CD4-positive, alpha-beta T cell treated with Interleukin-6 for 4 hours (primary cell): ENCODE measurements around the gene TLR3.

Experiments
- DNase-seq: peaks from one replicate; pipeline ENCODE4 v3.0.0-alpha.2; 2020; ENCODE audit warnings: mixed read lengths

TLR3 gene

DNA sequence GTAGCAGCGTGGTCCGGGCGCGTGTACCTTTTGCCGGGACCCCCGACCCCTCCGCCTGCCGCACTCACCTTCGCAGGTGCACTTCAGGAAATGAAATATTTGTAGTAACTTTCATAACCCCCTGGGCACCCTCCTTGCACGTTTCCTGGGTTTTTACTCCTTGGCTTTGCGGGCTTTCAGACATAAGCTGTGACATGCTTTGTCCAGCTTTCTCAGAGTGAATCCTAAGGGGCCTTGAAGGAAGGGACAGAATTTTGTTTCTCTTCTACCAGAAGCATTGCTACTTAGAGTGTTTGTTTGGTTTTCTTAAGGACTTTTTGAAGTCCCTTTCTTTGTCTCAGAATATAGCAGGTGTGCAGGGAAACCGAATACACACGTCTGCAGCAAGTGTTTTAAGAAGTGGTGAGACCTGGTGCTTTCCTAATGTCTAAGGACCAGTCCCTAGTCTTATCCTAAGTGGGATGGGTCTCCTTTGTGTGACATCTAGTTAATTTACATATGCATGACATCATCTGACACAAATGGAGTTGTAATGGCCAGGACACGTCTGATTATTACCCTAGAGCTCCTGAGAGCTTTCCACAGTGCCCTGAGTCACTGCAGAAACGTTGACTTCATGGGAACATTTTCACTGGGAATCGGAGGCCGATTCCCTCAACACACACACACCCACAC is 36.8 kb downstream of the TLR3 start:
- no peak for DNase-seq

DNA sequence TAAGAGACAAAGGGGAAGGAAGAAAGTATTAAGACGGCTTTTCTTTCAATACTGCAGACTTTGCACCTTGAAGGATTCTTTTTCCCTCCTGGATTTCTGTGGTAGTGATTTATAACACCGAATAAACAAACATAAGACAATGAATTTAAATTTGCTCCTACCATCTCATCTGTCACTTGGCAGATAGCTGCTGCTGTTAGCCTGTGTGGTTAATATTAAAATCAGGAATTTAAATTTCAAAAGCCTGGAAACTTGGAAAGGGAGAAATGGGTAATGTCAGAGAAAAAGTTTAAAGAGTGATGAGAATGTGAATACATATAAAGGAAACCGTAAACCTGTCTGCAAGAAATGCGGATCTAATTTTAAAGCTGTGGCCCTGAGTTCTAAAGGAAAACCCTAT is 39.0 kb downstream of the TLR3 start:
- DNase-seq: no peak

DNA sequence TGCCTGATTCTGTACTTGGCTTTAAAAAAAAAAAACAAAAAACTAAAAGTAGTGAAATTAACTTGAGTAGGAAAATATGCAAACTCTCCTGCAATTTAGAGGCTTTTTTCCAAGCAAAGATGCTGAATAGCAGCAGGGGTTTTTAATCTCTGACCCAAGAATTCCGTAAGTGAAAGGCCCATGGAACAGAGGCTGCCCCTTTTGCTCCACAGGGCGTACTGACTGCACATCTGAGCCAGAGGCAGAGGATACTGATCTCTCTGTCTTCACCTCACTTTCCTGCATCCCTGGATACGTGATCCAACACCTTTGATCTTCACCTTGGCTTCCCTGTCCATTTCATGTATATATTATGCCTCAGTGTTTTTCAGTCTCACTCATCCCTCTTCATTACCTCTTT is 39.4 kb downstream of the TLR3 start:
- DNase-seq: no peak

DNA sequence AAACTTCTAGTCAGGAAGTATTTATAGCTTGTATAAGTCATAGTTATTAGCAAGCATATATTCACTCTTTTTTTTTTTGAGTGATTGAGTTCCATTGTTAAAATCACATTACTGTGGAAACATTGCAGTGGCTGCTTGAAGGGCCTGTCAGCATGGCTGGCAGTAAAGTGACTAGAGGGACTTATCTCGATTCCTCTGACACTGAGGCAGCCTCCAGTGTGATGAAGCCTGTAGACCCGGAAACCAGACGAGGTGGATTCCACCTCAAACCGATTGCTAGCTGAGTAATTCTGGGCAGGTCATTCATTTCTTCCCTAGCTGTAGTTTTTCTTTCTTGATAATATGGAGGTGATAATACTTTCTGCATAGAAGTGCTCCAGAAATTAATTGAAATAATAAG is 40.3 kb downstream of the TLR3 start:
- DNase-seq: no peak

DNA sequence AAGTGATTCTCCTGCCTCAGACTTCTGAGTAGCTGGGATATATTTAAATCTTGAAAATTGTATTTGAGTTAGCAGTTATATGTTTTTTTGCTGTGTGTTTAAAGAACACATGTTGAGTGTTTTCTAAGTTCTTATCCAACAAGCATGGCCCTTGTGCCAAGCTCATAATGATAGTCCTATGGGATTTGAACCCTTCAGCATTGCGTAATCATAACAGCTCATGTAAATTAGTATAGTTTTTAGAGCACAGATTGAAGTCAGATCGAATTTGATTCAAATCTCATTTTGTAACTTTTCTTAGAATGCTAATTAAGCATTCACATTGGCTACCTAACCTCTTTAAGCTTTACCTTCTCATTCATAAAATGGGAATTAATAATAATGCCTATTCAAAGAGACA is 47.7 kb downstream of the TLR3 start:
- DNase-seq: no peak

DNA sequence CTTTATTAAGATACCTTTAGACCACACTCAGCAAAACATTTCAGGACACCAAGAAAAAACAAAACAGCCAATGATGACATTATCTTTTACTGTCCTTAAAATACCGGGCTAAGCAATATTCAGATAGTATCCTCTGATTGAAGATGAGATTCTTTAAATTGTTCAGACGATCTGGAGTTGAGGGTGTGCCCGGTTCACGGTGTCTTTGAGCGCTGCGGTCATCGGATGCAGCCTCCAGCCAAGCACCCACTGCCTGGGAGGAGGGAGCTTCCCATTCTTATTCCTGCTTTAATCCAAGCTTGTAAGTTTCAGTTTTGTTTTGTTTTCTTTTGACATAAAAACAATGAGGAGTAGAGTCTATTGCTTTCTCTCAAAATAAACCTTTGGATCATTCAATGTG is 49.6 kb downstream of the TLR3 start:
- no peak for DNase-seq

DNA sequence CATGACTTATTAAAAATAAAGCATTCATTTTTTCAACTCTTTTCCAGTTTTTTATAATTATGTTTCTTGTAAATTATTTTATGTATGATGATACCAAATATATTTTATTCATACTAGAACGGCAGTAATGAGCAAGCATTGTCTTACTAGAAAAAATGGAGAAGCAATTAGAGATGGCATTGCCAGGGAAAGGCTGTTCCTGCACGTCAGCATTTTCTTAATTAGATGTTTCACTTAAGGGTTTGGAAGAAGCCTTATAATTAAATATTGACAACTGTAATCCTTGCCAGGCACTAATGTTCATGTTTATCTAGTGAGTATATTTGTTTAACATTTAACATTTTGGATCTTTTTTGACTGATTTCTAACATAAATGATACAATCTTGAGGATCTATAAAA is 52.1 kb downstream of the TLR3 start:
- no peak for DNase-seq

DNA sequence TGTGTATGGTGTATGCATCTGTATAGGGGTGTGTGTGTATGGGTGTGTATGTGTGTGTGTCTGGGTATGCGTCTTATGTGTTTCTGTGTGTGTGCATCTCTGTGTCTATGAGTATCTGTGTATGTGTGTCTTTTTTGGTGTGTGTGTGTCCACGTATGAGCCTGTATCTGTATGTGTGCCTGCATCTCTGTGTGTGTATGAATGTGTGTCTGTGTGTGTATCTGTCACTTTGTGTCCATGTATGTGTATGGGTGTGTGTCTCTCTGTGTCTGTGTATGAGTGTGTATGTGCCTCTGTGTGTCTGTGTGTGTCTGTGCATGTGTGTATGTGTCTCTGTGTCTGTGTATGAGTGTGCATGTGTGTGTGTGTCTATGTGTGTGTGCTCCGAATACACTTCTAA is 59.9 kb downstream of the TLR3 start:
- DNase-seq: no peak

DNA sequence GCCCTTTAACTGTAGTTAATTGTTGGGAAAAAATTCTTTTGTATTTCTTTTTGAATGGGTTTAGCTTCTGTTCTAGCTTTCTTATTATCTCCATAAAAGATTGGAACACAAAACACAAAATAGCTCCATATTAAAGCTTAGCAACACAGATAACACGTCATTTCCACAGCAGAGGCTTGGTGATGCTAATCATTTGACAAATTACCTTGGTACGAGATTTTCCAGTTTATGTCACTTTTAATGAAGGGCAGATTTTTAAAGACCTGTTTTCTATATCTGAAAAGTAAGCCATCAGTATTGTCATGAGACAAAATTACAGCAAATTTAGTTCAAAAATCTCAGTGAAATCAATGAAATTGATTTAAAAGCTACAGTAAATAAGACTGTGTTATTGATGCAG is 63.0 kb downstream of the TLR3 start:
- no peak for DNase-seq

DNA sequence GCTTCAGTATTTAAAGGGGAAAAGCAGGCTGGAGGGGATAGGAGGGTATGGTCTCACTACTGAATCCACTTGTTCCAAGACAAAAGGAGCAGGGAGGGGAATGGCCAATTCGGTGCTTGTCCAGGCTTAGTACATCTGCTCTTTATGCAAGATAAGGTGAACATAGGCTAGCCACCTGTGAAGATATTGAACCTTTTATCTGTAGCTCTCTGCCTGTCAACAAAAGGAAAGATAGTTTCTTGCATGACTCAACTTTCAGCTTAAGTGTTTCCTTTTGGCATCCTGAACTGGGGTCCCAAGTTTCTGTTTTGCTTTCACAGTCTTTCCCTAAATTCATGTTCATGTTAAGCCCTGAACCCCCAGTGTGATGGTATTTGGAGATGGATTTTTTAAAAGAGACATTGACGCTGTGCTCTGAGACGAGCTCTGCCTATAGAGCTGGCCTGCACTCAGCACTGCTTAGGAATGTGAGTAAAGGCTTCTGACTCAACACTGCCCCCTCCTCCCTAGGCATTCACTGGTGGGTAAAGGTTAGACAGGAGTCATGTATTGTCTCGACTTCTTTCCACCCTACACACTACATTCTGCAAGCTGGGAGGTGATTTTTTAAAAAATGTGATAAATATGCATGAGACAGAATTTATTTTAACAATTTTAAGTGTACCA is 63.8 kb downstream of the TLR3 start:
- peak; percentile 12 for DNase-seq

DNA sequence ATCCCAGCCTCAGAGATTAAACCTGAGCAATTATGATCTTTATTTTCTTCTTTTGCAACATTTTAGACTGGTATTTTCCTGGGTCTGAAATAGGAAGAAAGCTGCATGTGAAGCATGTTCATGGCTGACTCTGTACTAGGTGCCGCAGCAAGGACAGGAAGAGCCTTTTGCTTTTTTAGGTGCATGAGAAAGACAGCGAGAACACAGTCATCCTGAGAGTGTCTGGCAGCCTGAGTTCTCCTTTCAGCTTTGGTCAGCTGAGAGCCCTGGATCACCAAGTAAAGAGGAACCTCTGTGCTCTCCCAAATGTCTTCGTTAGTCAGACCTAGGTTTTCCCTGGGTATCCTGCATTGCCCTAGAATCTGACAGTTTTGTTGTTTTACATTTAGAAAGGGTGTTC is 65.3 kb downstream of the TLR3 start:
- no peak for DNase-seq

DNA sequence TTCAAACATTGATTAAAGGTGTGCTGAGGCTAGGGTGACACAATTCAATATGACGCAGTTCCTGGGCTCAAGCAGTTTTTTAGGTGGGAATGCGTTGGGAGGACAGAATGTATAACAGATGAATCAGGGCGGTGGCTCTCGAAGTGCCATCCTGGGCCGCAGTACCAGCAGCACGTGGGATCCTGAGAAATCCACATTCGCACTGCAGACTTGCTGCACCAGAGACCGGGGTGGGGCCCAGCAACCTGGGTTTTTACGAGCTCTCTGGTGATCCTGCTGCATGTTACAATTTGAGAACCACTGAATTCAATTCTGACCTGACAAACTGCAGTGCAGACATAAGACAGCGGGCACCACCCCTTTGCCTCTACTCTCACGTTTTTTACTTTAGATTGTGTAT is 65.9 kb downstream of the TLR3 start:
- no peak for DNase-seq

DNA sequence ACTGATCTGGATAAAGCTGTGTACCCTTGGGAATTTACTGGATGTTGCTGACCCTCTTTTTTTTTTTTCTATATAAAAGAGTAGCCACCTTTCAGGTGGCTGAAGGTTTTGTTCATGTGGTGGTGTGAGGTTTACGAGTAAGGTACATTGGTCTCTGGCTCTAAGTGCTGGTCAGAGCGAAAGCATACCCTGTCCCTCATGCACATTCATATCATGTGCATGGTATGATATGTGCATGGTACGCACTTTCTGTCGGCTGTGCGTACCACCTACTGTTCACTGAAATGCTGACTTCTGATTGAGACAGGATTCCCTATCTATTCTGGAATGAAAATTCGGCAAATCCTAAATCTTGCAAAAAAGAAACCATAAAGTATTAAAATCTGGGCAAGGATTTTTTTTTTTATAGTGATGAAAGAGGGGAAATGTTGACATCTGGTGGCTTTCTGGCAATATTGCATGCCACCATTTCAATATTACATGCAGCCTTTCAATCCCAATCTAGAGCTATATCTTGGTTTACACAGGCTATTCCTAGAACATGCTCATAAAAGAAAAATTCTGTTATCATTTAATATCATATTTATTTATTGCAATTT is 68.3 kb downstream of the TLR3 start:
- DNase-seq: no peak
